SW480 (cell line): ENCODE data around the gene ADAMTSL3.

ENCODE experiments used
- DNase-seq: peaks from one replicate; pipeline ENCODE4 v3.0.0-alpha.2; 2016; ENCODE audit warnings: low spot score

ADAMTSL3 gene

GRCh38 chr15:83818591-83818990 lies 164.7 kb downstream of the ADAMTSL3 start:
- DNase-seq, result no peak

- no peak for DNase-seq
Measured at GRCh38 chr15:83830381-83830780, 176.5 kb downstream of the ADAMTSL3 start.

DNA sequence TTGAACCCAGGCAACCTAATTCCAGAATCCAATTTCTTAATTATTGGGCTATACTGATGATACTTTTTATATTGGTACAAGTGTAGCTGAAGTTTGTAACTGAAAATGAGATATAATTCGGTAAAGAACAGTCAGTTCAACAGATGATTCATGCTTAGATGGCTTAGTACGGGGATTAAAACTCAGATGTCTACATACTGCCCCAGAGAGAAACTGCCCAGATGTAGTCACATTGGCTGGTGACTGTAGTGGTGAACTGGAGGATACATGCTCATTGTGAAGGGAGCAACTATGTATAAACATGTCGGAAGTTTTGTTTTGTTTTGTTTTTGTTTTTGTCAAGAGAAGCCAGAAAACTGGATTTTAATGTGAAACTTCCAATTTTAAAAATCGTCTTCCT lies 179.6 kb downstream of the ADAMTSL3 start:
- no peak for DNase-seq

GRCh38 chr15:83835479-83835878 lies 181.6 kb downstream of the ADAMTSL3 start:
- no peak for DNase-seq

DNA sequence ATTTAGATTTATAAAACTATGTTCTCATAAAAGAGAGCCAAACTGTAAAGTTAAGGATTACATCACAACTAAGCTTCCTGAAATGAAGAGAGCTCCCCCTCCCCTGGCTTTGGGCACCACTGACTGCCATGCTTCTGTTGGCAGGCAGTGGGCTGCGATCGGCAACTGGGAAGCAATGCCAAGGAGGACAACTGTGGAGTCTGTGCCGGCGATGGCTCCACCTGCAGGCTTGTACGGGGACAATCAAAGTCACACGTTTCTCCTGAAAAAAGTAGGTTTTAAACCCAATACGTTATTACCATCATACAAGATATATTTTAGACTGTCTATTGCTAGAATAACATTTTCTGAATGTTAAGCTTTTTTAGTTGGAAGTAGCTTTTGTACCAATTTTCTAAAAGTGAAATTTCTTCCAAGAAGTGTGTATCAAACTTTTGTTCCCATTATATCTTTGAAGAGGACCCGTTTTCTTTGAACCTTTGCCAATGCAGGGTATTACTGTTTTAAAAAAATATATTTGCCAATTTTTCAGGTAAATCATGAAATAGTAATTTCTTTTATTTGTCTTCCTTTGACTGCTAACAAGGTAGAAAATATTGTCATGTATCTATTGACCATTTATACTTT lies 184.1 kb downstream of the ADAMTSL3 start:
- DNase-seq, result peak; percentile 27

- no peak for DNase-seq
Measured at GRCh38 chr15:83838763-83839162, 184.8 kb downstream of the ADAMTSL3 start.

DNA sequence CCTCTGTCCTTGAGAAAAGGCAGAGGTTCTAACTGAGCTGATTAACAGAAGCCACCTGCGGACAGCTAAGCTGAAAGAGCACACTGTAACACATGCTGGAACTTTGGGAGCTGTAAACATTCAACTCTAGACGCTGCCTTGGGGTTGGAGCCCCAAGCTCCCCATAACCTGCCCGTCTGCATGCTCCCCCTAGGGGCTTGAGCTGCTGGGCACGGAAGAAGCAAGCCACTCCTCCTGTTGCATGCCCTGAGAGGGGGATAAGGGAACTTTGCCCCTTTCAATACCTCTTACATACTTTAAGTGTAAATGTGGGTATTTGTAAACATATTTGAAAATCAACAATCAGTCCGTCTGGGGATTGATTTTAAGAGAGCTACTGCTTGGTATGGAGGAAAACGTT lies 188.4 kb downstream of the ADAMTSL3 start:
- DNase-seq, result no peak

GRCh38 chr15:83843471-83843871 lies 189.5 kb downstream of the ADAMTSL3 start:
- no peak for DNase-seq

GRCh38 chr15:83844742-83845141 lies 190.8 kb downstream of the ADAMTSL3 start:
- no peak for DNase-seq

DNA sequence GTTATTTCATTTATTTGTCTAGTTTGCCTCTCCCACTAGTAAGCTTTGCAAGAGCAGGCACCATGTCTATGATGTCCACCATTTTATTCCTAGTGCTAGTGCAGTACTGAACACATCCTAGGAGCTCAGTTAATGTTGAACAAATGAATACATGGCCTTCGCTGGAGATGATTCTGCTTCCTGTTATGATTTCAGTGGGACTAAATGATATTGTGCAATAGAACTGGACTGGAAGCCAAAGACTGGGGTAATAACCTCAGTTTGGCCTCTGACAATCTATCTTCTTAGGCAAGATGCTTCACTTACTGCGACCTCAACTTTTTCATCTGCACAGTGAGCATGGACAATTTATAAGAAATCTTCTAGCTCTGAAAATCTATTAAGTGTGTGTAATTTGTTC lies 191.3 kb downstream of the ADAMTSL3 start:
- no peak for DNase-seq

DNA sequence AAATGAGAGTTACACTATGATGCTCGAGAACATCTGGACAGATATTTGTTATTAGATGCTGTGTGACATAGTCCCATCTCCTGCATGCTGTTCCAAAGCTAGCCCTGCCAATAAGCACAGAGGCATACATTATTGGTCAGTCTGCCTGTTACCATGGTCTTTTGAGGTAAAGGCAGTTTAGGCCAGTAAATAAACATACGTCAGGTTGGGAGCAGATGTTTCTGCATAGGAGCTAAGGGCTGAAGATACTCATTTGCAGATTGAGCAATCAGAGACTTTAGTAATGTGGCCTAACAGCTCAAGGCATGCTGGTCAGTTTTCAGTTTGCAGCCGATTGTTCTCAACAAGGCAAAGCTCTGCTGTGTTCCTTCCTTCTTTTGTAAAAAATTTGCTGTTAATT lies 192.9 kb downstream of the ADAMTSL3 start:
- no peak for DNase-seq

DNA sequence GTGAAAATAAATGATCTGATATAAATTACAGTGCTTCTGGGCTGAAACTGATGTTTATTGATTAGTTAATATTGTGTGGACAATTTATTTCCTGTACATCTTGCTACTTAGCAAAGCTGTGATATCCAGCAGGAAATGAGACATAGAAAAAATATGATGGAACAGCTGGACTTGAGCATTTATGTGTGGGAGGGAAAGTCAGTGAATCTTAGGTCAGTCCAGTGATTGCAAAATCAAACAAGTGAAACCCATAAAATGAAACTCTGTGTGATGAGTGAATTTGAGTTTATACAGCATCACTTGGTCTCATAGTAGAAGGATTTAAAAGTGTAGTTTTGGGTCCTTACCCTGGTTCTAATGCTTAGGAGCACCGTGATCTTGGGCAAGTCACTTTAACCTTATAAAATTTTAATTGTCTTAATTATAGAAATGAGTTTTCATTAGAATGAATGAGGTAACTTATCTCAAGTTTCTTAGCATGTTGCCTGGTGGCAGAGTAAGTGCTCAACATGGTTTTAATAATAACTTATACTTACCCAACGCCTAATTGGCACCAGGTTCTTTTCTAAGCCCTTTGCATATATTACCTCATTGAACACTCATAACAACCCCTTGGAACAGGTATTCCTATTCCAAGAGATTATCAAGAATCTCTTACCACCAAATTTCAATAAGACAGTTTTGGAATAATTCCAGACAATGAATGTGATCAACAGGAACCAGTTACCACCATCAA lies 194.6 kb downstream of the ADAMTSL3 start:
- peak; percentile 17 for DNase-seq

GRCh38 chr15:83850015-83850414 lies 196.1 kb downstream of the ADAMTSL3 start:
- DNase-seq, result no peak

- DNase-seq, result peak; percentile 47
Measured at GRCh38 chr15:83850501-83851245, 196.8 kb downstream of the ADAMTSL3 start.

DNA sequence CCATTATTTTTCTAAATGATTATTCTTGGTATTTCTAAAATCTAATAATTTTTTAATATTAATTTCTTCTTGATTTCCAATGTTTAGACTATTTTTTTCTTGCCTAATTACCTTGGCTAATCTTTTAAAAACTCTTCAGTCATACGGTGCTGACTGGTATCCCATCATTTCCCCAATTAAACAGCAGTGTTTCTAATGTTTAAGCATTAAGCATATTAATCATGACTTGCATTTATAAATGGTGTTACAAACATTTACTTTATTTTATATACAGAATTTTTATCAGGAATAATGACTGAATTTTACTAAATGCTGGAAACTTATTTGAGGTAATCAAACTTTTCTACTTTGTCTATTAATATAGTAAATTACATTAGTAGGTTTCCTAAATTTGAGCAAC lies 199.3 kb downstream of the ADAMTSL3 start:
- no peak for DNase-seq

DNA sequence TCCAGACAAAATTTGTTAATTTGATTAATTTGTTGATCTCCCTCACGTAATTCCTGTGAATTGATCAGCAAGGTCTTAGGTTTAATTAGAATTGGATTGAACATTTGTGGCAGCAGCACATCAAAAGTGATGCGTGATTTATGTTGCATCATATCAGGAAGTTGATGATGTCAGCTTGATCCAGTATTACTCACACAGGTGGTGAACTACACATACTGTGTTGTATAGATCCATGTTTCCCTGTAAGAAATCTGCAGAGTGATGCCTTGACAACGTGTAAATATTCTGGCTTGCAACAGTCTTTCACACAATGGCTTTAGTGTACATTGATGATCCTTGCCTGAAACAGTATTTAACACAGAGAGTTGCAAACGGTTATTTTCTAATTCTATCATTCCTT lies 200.4 kb downstream of the ADAMTSL3 start:
- DNase-seq, result peak; percentile 82

- no peak for DNase-seq
Measured at GRCh38 chr15:83854950-83855707, 201.2 kb downstream of the ADAMTSL3 start.

- DNase-seq, result no peak
Measured at GRCh38 chr15:83855956-83856355, 202.0 kb downstream of the ADAMTSL3 start.

DNA sequence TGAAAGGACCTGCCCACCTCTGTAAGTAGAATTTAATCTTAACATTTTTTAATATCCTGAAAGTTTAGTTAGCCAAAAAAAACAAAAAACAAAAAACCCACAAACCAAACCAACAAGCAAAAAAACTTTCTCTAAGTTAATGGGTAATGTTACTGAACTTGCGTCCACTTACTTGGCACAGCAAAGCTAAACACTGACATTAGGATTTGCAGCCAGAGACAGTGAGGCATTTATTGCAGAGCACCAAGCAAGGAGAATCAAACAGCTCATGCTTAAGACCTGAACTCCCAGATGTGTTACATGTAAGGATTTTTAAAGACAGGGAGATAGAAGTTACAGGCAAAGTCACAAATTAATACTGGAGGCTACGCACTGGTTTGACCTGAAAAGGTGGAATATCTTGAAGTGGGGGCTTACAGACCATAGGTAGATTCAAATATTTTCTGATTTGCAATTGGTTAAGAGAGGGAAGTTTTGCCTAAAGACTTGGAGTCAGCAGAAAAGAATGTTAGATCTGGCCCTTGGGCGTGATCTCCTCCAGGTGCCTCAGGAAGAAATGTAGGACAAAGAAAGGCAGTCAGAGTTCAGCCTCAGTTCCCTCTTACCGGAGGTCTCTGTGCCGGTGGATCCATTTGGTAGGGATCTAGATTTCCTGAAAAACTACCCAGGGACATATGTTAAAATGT lies 205.0 kb downstream of the ADAMTSL3 start:
- DNase-seq, result no peak

GRCh38 chr15:83866692-83867091 lies 212.8 kb downstream of the ADAMTSL3 start:
- DNase-seq, result no peak

- DNase-seq, result no peak
Measured at GRCh38 chr15:83869341-83869740, 215.4 kb downstream of the ADAMTSL3 start.
